BJ (cell line): ENCODE results near the gene PCP2. TPM values are rescaled to one million over a fixed set of nuclear protein-coding genes. Genes with fewer than 3 reads are reported as not detected.

Experiments
- CTCF ChIA-PET: fragments of 350-600 bp; formaldehyde crosslinking; extraction: SDS; loops from one replicate; lab custom pipeline; 2021; ENCODE audit warnings: antibody characterized with exemption, inconsistent platforms; lab: Yijun Ruan, JAX
- POLR2A ChIA-PET: fragments of 300-600 bp; sonication (Branson Sonifier 250); formaldehyde crosslinking; extraction: SDS; loops from one replicate; lab custom pipeline; 2021; ENCODE audit warnings: antibody characterized with exemption; lab: Charles Lee
- DNase-seq: peaks from one replicate; pipeline ENCODE4 v3.0.0-alpha.2; 2011; ENCODE audit warnings: low read depth
- H3K27me3 ChIP-seq: 2 replicates; pipeline ENCODE4 v1.6.0; 2011; ENCODE audit warnings: low read length; ENCODE audit not compliant: control insufficient read depth, insufficient read depth
- H3K36me3 ChIP-seq: 2 replicates; pipeline ENCODE4 v1.5.1; 2011; ENCODE audit warnings: low read length; ENCODE audit not compliant: control insufficient read depth, insufficient read depth
- H3K4me3 ChIP-seq: 2 replicates; pipeline ENCODE4 v1.5.1; 2011; ENCODE audit warnings: low read depth, mild to moderate bottlenecking, control low read depth, low read length
- polyA plus RNA-seq: library from polyadenylated mRNA; depleted of rRNA; stranded (reverse); fragments of >200 nt; gene quantifications from 2 replicates; pipeline ENCODE4 v1.2.3, GENCODE V29; 2011
- TF ChIP-seq, protein P1 (sequence below): IDR thresholded peaks from 2 replicates; pipeline ENCODE4 v1.5.1; 2011; ENCODE audit warnings: low read depth, mild to moderate bottlenecking, control low read depth, inconsistent platforms, low read length, moderate library complexity; ENCODE audit not compliant: insufficient read depth

Gene PCP2
- polyA plus RNA-seq, 1 experiment: not detected

DNA sequence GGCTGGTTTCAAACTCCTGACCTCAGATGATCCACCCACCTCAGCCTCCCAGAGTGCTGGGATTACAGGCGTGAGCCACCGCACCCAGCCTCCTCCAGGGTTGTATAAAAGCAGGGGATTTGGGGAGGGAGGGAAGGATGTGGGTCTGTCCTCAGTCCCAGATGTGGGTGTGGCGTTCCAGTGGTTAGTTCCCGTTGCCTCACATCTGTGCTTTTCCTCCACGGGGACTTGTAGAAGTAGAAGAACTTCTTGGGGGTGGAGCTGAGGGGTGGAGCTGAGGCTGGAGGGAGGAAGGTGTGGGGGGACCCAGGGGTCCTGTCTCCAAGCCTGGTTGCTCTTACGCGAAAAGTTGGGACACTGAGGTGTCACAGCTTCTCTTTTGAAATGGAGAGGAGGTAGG is 42.9 kb upstream of the PCP2 start:
- ChIA-PET CTCF (interaction anchor here (0.6 to 2.2 kb wide), 3 partner anchors 11 to 124 kb away, joined by 3 to 7 read pairs (median 4); no protein-coding TSS in a partner anchor), POLR2A (no interaction called here)
- H3K27me3 ChIP-seq: peaks cover 5% of the 10 kb centered on the region; the same call in 1 of the 2 replicates
- TF ChIP-seq, protein P1, sequence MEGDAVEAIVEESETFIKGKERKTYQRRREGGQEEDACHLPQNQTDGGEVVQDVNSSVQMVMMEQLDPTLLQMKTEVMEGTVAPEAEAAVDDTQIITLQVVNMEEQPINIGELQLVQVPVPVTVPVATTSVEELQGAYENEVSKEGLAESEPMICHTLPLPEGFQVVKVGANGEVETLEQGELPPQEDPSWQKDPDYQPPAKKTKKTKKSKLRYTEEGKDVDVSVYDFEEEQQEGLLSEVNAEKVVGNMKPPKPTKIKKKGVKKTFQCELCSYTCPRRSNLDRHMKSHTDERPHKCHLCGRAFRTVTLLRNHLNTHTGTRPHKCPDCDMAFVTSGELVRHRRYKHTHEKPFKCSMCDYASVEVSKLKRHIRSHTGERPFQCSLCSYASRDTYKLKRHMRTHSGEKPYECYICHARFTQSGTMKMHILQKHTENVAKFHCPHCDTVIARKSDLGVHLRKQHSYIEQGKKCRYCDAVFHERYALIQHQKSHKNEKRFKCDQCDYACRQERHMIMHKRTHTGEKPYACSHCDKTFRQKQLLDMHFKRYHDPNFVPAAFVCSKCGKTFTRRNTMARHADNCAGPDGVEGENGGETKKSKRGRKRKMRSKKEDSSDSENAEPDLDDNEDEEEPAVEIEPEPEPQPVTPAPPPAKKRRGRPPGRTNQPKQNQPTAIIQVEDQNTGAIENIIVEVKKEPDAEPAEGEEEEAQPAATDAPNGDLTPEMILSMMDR: no peak
- H3K36me3 ChIP-seq: no peaks in the 10 kb centered on the region
- DNase-seq: no peak
- H3K4me3 ChIP-seq: no peak overlapping the region

DNA sequence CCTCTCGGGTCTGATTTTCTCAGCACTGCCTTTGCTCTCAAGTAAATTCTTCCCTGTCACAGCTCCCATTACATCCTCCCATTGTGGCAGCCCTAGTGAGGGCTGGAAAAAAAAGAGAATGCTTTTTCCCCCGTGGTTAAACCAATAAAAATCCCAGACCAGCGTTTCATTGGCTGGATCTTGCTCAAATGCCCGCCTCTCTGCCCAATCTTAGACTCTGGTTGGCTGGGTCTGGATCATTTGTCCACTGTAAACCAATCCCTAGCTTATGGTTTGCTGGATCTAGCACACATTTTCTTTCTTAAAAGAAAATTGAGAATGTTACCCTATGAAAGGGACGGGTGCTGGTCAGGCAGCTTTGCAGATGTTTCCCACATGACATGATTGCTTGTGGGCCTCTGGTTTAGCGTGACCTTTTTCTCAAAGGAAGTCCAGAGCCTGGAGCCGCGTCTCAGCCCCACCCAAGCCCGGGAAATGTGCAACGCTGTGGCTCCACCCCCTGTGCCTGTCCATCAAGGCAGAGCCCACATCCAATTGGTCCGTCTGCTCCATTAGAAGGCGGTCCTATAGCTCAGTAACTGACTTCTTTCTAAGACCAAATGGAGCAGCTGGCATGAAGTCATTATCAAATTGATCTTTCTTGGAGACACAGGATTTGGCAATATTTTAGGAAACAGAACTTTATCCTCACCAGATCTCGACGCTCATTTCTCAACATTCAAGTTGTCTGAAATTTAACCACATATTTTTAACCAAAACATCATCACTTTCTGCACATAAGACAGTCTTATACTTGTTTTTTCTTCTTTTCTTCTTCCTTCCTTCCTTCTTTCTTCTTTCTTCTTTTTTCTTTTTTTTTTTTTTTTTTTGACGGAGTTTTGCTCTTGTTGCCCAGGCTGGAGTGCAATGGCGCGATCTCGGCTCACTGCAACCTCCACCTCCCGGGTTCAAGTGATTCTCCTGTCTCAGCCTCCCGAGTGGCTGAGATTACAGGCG is 40.8 kb upstream of the PCP2 start:
- CTCF ChIA-PET: interaction anchor here (0.9 to 1.6 kb wide), 3 partner anchors 10 to 106 kb away, joined by 3 to 8 read pairs (median 3); no protein-coding TSS in a partner anchor
- TF ChIP-seq, protein P1: no peak
- Histone ChIP-seq H3K27me3 (peaks cover 12% of the 10 kb centered on the region), H3K4me3 (no peak overlapping the region), H3K36me3 (no peaks in the 10 kb centered on the region)
- POLR2A ChIA-PET: interaction anchor here (0.6 kb wide), 1 partner anchor 125 kb away, joined by 7 read pairs; no protein-coding TSS in a partner anchor
- no peak for DNase-seq

DNA sequence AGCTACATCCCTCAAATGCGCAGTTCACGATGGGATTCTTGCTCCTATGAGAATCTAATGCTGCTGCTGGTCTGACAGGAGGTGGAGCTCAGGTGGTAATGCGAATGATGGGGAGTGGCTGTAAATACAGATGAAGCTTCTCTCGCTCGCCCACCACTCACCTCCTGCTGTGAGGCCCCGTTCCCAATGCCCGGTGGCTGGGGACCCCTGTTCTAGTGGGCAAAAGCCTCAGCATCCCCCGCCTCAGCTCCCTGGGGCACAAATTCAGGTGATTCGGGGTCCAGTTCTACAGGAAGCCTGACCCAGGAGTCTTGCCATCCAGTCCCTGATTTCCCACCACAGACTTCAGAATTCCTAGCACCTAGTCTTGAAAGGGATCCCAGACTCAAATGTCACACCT is 39.0 kb upstream of the PCP2 start:
- H3K27me3 ChIP-seq: peaks cover 12% of the 10 kb centered on the region
- DNase-seq: no peak
- TF ChIP-seq, protein P1: no peak
- ChIA-PET CTCF (interaction anchor here (5.6 kb wide), 1 partner anchor 8 kb away, joined by 33 read pairs; the partner anchor contains the start of gene TRAPPC5), POLR2A (no interaction called here)
- H3K4me3 ChIP-seq: no peak overlapping the region
- no peaks in the 10 kb centered on the region for H3K36me3 ChIP-seq

DNA sequence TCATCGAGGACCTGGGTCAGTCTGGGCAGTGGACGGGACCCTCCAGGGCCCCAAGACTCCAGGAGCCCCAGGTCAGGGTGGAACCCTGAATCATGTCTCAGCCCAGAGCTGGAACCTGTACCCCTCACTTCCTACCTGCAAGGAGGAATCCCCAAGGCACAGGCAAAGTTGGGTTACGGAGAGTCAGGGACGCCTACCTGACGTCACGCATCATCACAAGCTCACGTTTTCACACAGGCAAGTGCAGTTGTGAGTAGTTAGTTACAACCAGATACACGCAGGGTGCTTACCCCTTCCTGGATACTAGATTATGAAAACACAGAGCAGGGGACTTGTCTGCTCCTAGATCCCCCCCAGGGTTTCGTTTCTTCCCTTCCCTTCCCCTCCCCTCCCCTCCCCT is 37.3 kb upstream of the PCP2 start:
- Histone ChIP-seq H3K27me3 (peaks cover 12% of the 10 kb centered on the region), H3K36me3 (no peaks in the 10 kb centered on the region), H3K4me3 (no peak overlapping the region)
- TF ChIP-seq, protein P1: no peak
- ChIA-PET POLR2A (no interaction called here), CTCF (interaction anchor here (1.0 to 5.6 kb wide), 3 partner anchors 10 to 20 kb away, joined by 3 to 33 read pairs (median 4); partner anchors contain the start of gene TRAPPC5)
- no peak for DNase-seq
